ENCODE measurements around the gene SLC16A14.

DNA sequence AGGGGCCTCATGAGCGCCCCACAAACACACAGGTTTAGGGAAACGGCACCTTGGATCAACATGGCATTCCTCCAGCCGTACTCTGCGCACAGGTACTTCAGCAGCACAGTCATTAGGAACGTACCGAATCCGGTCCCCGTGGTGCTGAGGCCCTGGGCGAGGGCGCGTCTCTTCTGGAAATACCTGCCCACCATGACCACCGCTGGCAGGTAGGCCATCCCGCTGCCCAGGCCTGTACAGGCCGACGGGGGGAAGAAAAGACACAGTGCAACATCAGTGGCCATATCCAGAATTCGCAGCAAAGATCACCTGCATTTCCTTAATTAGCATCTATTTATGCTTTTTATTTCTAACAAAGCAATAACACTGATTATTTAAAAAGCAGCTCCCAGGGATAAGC, 22.2 kb downstream of the SLC16A14 start:
- TF ChIP-seq, protein P1, sequence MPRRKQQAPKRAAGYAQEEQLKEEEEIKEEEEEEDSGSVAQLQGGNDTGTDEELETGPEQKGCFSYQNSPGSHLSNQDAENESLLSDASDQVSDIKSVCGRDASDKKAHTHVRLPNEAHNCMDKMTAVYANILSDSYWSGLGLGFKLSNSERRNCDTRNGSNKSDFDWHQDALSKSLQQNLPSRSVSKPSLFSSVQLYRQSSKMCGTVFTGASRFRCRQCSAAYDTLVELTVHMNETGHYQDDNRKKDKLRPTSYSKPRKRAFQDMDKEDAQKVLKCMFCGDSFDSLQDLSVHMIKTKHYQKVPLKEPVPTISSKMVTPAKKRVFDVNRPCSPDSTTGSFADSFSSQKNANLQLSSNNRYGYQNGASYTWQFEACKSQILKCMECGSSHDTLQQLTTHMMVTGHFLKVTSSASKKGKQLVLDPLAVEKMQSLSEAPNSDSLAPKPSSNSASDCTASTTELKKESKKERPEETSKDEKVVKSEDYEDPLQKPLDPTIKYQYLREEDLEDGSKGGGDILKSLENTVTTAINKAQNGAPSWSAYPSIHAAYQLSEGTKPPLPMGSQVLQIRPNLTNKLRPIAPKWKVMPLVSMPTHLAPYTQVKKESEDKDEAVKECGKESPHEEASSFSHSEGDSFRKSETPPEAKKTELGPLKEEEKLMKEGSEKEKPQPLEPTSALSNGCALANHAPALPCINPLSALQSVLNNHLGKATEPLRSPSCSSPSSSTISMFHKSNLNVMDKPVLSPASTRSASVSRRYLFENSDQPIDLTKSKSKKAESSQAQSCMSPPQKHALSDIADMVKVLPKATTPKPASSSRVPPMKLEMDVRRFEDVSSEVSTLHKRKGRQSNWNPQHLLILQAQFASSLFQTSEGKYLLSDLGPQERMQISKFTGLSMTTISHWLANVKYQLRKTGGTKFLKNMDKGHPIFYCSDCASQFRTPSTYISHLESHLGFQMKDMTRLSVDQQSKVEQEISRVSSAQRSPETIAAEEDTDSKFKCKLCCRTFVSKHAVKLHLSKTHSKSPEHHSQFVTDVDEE (CRISPR knock-in tag; IDR thresholded peaks at IDR 0.05), result no peak
- TF ChIP-seq ISL1 (CRISPR knock-in tag; IDR thresholded peaks at IDR 0.05) (no peak), ZNF565 (CRISPR knock-in tag; conservative IDR thresholded peaks at IDR 0.05; ENCODE audit: low read depth) (no peak), SNAI2 (CRISPR knock-in tag; IDR thresholded peaks at IDR 0.05) (no peak), ZFP3 (CRISPR knock-in tag; IDR thresholded peaks at IDR 0.05) (no peak), OSR1 (CRISPR knock-in tag; IDR thresholded peaks at IDR 0.05) (no peak), ZNF8 (CRISPR knock-in tag; IDR thresholded peaks at IDR 0.05) (no peak), TCF4 (CRISPR knock-in tag; IDR thresholded peaks at IDR 0.05; ENCODE audit: borderline replicate concordance) (no peak), ESRRG (CRISPR knock-in tag; IDR thresholded peaks at IDR 0.05) (no peak), ZFP30 (CRISPR knock-in tag; IDR thresholded peaks at IDR 0.05) (no peak), ZNF70 (CRISPR knock-in tag; IDR thresholded peaks at IDR 0.05) (no peak)
- TF ChIP-seq, protein P2, sequence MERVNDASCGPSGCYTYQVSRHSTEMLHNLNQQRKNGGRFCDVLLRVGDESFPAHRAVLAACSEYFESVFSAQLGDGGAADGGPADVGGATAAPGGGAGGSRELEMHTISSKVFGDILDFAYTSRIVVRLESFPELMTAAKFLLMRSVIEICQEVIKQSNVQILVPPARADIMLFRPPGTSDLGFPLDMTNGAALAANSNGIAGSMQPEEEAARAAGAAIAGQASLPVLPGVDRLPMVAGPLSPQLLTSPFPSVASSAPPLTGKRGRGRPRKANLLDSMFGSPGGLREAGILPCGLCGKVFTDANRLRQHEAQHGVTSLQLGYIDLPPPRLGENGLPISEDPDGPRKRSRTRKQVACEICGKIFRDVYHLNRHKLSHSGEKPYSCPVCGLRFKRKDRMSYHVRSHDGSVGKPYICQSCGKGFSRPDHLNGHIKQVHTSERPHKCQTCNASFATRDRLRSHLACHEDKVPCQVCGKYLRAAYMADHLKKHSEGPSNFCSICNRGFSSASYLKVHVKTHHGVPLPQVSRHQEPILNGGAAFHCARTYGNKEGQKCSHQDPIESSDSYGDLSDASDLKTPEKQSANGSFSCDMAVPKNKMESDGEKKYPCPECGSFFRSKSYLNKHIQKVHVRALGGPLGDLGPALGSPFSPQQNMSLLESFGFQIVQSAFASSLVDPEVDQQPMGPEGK (CRISPR knock-in tag; IDR thresholded peaks at IDR 0.05; ENCODE audit: borderline replicate concordance), result no peak
- TF ChIP-seq, protein P3, sequence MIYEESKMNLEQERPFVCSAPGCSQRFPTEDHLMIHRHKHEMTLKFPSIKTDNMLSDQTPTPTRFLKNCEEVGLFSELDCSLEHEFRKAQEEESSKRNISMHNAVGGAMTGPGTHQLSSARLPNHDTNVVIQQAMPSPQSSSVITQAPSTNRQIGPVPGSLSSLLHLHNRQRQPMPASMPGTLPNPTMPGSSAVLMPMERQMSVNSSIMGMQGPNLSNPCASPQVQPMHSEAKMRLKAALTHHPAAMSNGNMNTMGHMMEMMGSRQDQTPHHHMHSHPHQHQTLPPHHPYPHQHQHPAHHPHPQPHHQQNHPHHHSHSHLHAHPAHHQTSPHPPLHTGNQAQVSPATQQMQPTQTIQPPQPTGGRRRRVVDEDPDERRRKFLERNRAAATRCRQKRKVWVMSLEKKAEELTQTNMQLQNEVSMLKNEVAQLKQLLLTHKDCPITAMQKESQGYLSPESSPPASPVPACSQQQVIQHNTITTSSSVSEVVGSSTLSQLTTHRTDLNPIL (CRISPR knock-in tag; IDR thresholded peaks at IDR 0.05; ENCODE audit: low read depth), result no peak
